AG04450 (cell line): ENCODE results near the gene FOXC2. TPM values are rescaled to one million over a fixed set of nuclear protein-coding genes. Genes with fewer than 3 reads are reported as not detected.

ENCODE experiments used
- CTCF ChIA-PET: fragments of 300-600, 350-600 bp; formaldehyde crosslinking; extraction: SDS; loops from one replicate; lab custom pipeline; 2022; ENCODE audit warnings: antibody characterized with exemption, inconsistent platforms; lab: Charles Lee
- POLR2A ChIA-PET: fragments of 350-600 bp; formaldehyde crosslinking; extraction: SDS; loops from one replicate; lab custom pipeline; 2021; ENCODE audit warnings: antibody characterized with exemption, inconsistent platforms; lab: Yijun Ruan, JAX
- DNase-seq: peaks from one replicate; pipeline ENCODE4 v3.0.0-alpha.2; 2011; ENCODE audit warnings: low read depth, low spot score
- H3K27ac ChIP-seq: one replicate; pipeline ENCODE4 v1.5.1; 2012; ENCODE audit warnings: low read depth, low read length, control low read depth
- H3K27me3 ChIP-seq: one replicate; pipeline ENCODE4 v1.6.0; 2012; ENCODE audit warnings: low read length; ENCODE audit not compliant: control insufficient read depth, insufficient read depth
- H3K4me3 ChIP-seq: 2 replicates; pipeline ENCODE4 v1.5.1; 2011; ENCODE audit warnings: mild to moderate bottlenecking, low read depth, low read length, control low read depth
- H3K9me3 ChIP-seq: 2 replicates; pipeline ENCODE4 v1.5.1; 2012; ENCODE audit warnings: low read length; ENCODE audit not compliant: control insufficient read depth, insufficient read depth
- polyA plus RNA-seq: library from polyadenylated mRNA; depleted of rRNA; stranded (reverse); fragments of >200 nt; gene quantifications from 2 replicates; pipeline ENCODE4 v1.2.3, GENCODE V29; 2011
- TF ChIP-seq, protein P1 (sequence below): IDR thresholded peaks from 2 replicates; pipeline ENCODE4 v1.5.1; 2011; ENCODE audit warnings: low read depth, low read length, control low read depth, inconsistent platforms

The FOXC2 gene
- polyA plus RNA-seq, 1 experiment, result 0.79 TPM

DNA sequence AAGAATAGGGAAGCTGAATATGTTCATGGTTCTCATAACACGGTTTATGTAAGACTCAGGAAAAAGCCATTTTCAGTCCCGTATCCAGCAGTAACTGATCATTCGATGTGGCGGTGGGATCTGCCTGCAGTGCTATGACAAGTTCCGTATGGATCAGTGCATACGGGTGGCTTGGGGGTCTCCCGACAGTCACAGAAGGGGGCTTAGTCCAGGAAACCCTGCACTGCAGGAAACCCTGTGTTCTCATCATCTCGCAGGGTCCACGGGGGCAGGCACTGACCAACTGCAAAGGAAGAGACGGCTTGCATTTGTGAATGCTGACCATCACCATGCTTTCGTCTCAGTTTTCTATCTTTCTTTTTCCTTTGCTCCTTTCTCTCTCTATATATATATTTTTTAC, 19.3 kb upstream of the FOXC2 start:
- H3K9me3 ChIP-seq, result no peaks in the 10 kb centered on the region
- no peak overlapping the region for H3K4me3 ChIP-seq
- ChIA-PET CTCF (no interaction called here), POLR2A (no interaction called here)
- no peak overlapping the region for H3K27ac ChIP-seq
- TF ChIP-seq, protein P1, sequence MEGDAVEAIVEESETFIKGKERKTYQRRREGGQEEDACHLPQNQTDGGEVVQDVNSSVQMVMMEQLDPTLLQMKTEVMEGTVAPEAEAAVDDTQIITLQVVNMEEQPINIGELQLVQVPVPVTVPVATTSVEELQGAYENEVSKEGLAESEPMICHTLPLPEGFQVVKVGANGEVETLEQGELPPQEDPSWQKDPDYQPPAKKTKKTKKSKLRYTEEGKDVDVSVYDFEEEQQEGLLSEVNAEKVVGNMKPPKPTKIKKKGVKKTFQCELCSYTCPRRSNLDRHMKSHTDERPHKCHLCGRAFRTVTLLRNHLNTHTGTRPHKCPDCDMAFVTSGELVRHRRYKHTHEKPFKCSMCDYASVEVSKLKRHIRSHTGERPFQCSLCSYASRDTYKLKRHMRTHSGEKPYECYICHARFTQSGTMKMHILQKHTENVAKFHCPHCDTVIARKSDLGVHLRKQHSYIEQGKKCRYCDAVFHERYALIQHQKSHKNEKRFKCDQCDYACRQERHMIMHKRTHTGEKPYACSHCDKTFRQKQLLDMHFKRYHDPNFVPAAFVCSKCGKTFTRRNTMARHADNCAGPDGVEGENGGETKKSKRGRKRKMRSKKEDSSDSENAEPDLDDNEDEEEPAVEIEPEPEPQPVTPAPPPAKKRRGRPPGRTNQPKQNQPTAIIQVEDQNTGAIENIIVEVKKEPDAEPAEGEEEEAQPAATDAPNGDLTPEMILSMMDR, result no peak
- DNase-seq, result no peak
- H3K27me3 ChIP-seq, result no peaks in the 10 kb centered on the region

DNA sequence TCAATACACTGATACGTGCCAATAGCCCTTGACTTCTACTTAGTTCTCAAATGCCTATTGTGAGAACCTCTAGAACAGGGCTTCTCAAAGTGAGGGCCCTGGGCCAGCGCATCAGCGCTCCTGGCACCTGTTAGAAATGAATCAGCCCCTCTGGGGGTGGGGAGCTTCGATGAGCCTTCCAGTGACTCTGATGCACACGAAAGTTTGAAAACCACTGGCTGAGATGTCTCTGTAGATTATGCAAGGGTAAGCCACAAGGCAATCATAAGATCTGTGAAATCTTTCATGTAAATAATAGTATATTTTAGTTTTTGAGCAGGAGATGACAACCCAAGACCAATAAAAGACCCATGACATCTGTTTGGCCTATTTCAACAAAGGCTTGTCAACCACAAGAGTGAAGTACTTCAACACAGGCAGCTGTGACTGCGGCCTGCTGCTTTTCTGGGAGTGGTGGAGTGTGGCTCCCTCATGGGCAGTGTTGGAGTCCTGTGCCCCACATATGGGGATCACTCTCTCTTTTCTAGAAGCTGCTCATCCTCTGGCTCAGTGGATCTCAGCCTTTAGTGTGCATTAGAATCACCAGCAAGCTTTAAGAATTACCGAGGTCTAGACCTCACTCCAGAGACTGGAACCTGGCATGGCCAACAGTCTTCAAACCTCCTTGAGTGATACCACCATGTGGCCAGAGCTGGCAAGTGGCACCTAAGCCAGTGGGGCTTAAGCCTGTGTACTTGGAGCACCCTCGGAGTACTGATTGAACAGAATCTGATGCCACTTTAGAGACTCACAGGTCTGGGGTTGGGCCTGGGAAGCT, 17.3 kb upstream of the FOXC2 start:
- POLR2A ChIA-PET, result no interaction called here
- CTCF ChIA-PET, result no interaction called here
- TF ChIP-seq, protein P1, result no peak
- Histone ChIP-seq H3K27ac (no peak overlapping the region), H3K4me3 (no peak overlapping the region), H3K9me3 (no peaks in the 10 kb centered on the region; the same call in 1 of the 2 replicates), H3K27me3 (no peaks in the 10 kb centered on the region)
- no peak for DNase-seq

DNA sequence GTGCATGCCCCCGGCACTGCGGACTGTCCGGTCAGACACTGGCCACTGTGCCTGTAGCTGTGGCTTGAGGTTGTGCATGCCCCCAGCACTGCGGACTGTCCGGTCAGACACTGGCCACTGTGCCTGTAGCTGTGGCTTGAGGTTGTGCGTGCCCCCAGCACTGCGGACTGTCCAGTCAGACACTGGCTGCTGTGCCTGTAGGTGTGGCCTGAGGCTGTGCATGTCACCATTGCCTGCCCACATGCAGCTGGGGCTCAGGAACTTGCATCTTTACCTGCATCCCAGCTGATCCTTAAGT, 16.8 kb upstream of the FOXC2 start:
- no peaks in the 10 kb centered on the region for H3K27me3 ChIP-seq
- DNase-seq, result no peak
- H3K4me3 ChIP-seq, result no peak overlapping the region
- no peaks in the 10 kb centered on the region; the same call in 1 of the 2 replicates for H3K9me3 ChIP-seq
- TF ChIP-seq, protein P1, result no peak
- CTCF ChIA-PET, result no interaction called here
- POLR2A ChIA-PET, result no interaction called here
- H3K27ac ChIP-seq, result no peak overlapping the region

DNA sequence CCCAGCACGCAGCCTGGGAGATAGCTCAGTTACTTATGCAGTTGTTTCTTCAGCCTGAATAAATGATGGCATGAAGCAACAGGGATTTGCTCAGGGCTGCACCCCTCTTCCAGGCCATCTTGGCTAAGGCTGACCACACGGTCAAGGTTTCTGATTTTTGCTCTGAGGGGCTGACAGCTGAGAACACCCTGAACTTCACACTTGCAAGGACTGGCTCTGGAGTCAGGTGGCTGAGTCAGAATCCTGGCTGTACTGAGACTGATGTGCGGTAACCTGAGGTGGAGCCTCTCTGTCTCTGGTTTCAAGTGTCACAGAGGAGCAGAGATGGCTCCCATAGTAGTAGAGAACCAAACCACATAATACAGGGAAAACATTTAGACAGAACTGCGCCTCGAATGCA, 16.3 kb upstream of the FOXC2 start:
- H3K4me3 ChIP-seq, result no peak overlapping the region
- CTCF ChIA-PET, result no interaction called here
- no peak for DNase-seq

DNA sequence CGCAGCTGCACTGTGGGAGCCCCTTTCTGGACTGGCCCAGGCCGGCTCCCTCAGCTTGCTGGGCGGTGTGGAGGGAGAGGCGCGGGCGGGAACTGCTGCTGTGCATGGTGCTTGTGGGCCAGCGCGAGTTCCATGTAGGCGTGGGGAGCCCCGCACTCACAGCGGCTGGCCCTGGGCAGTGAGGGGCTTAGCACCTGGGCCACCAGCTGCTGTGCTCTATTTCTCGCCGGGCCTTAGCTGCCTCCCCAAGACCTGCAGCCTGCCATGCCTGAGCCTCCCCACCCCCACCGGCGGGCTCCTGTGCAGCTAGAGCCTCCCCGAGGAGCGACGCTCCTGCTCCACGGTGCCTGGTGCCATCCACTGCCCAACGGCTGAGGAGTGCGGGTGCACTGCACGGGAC, 13.3 kb upstream of the FOXC2 start:
- Histone ChIP-seq H3K27me3 (no peaks in the 10 kb centered on the region), H3K9me3 (peaks cover 3% of the 10 kb centered on the region; the same call in 1 of the 2 replicates), H3K27ac (no peak overlapping the region), H3K4me3 (no peak overlapping the region)
- TF ChIP-seq, protein P1, result no peak
- ChIA-PET POLR2A (interaction anchor here (0.8 kb wide), 1 partner anchor 20 kb away, joined by 3 read pairs; no protein-coding TSS in a partner anchor), CTCF (no interaction called here)
- no peak for DNase-seq

More for the DNA sequence above, 16.3 kb upstream of the FOXC2 start:
- H3K27me3 ChIP-seq, result no peaks in the 10 kb centered on the region
- no peaks in the 10 kb centered on the region; the same call in 1 of the 2 replicates for H3K9me3 ChIP-seq
- TF ChIP-seq, protein P1, result no peak
- no peak overlapping the region for H3K27ac ChIP-seq
- POLR2A ChIA-PET, result no interaction called here
